PFSK-1 (cell line): ENCODE measurements around the gene HJURP.

Source experiments
- FOXP2 ChIP-seq: optimal IDR thresholded peaks from 2 replicates; pipeline ENCODE3; 2011; ENCODE audit warnings: borderline replicate concordance, control low read depth, inconsistent platforms; ENCODE audit not compliant: insufficient read depth; ENCODE audit errors: extremely low read length, extremely low read depth
- POLR2AphosphoS5 ChIP-seq: IDR thresholded peaks from 2 replicates; pipeline ENCODE4 v1.6.1; 2012; ENCODE audit warnings: low read depth, mild to moderate bottlenecking, control low read depth, low read length, moderate library complexity
- SIN3A ChIP-seq: IDR thresholded peaks from 2 replicates; pipeline ENCODE4 v1.6.1; 2012; ENCODE audit warnings: mild to moderate bottlenecking, low read length, moderate library complexity, borderline replicate concordance; ENCODE audit not compliant: insufficient read depth
- TAF1 ChIP-seq: IDR thresholded peaks from 2 replicates; pipeline ENCODE4 v1.6.1; 2012; ENCODE audit warnings: low read length, control low read depth, borderline replicate concordance; ENCODE audit not compliant: insufficient read depth
- TF ChIP-seq, protein P1 (sequence below), 2 experiments: IDR thresholded peaks; 2 replicates each; pipeline versions ENCODE4 v1.6.1 to v1.8.0; 2011 to 2012; ENCODE audit warnings: low read depth in 2 of 2, low read length in 2 of 2, control low read depth in 1 of 2, inconsistent platforms in 1 of 2, mild to moderate bottlenecking in 1 of 2, moderate library complexity in 1 of 2; ENCODE audit not compliant: insufficient read depth in 1 of 2

HJURP gene

DNA sequence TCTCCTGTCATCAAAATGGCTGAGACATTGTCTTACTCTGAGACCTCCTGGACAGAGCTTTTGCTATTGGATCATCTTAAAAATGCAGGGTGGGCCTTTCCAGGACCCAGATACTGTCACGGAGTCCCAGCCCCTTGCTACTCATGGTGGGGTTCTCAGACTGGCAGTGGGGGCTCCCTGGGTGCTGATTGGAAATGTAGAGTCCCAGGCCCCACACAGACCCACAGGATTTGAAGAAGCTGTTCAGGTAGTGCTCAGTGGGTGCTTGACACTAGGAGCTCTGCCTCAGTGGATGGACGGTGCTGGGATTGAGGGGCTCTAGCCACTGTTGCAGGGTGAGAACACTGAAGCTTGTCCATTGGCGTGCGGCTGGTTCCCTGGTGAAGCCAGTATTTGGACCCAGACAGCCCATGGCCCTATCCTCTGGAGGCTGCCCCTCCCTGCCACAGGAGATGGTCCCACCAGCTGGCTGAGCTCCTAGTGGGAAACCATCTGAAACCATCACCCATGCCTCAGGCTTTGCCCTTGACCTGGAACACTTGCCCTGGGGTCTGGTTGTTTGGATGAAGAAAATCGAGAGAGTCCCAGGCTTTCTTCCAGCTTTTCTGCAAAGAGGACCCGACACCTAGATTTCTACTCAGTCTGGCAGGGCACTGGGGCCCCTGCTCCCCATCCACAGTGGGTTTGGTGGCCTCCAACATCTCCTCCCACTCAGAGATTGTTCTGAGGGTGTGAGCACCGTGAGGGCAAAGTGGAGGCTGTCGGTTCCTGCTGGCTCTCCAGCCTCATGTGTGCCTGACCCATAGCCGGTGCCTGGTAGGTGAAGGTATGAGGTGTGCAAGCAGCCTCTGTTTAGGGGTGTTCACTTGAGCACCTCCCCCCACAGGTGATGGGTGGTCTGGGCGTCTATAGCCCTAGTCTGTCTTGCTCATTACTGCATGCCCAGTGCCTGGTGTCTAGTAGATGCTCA, 46.1 kb downstream of the HJURP start:
- TF ChIP-seq POLR2AphosphoS5 (no peak), FOXP2 (no peak), TAF1 (no peak), SIN3A (no peak)
- TF ChIP-seq, protein P1, sequence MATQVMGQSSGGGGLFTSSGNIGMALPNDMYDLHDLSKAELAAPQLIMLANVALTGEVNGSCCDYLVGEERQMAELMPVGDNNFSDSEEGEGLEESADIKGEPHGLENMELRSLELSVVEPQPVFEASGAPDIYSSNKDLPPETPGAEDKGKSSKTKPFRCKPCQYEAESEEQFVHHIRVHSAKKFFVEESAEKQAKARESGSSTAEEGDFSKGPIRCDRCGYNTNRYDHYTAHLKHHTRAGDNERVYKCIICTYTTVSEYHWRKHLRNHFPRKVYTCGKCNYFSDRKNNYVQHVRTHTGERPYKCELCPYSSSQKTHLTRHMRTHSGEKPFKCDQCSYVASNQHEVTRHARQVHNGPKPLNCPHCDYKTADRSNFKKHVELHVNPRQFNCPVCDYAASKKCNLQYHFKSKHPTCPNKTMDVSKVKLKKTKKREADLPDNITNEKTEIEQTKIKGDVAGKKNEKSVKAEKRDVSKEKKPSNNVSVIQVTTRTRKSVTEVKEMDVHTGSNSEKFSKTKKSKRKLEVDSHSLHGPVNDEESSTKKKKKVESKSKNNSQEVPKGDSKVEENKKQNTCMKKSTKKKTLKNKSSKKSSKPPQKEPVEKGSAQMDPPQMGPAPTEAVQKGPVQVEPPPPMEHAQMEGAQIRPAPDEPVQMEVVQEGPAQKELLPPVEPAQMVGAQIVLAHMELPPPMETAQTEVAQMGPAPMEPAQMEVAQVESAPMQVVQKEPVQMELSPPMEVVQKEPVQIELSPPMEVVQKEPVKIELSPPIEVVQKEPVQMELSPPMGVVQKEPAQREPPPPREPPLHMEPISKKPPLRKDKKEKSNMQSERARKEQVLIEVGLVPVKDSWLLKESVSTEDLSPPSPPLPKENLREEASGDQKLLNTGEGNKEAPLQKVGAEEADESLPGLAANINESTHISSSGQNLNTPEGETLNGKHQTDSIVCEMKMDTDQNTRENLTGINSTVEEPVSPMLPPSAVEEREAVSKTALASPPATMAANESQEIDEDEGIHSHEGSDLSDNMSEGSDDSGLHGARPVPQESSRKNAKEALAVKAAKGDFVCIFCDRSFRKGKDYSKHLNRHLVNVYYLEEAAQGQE (IDR thresholded peaks at IDR 0.05; ENCODE audit: insufficient read depth in 1 of 2, low read depth in 2 of 2, low read length in 2 of 2) = no peak

DNA sequence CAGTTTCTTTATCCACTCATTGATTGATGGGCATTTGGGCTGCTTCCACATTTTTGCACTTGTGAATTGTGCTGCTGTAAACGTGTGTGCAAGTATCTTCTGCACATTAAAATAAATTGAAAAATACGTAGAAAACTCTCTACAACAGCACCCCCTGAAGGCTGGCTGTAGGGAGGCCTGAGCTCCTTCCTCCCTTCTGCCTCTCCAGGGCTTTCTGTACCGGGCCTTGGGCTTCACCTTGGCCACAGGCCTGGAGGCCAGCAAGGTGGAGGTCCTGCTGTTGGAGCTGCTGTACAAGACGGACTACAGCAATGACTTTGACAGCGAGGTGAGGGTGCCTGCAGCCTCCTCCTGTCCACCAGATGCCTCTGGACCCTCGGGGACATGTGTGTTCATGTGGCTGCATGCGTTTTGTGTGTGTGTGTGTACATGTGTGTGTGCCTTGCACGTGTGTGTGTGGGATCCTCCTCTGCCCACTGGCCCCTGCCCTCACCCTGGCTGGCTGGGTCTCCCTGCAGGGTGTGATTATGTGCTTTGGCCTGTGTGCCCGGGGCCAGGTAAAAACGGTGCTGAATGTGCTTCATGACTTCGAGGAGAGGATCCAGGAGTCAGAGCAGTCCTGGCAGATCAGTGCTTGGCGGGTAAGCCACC, 47.0 kb downstream of the HJURP start:
- no peak for TF ChIP-seq POLR2AphosphoS5
- no peak for TF ChIP-seq FOXP2
- TF ChIP-seq SIN3A = no peak
- TF ChIP-seq, protein P1 (IDR thresholded peaks at IDR 0.05; ENCODE audit: insufficient read depth in 1 of 2, low read depth in 2 of 2, low read length in 2 of 2) = no peak
- no peak for TF ChIP-seq TAF1

DNA sequence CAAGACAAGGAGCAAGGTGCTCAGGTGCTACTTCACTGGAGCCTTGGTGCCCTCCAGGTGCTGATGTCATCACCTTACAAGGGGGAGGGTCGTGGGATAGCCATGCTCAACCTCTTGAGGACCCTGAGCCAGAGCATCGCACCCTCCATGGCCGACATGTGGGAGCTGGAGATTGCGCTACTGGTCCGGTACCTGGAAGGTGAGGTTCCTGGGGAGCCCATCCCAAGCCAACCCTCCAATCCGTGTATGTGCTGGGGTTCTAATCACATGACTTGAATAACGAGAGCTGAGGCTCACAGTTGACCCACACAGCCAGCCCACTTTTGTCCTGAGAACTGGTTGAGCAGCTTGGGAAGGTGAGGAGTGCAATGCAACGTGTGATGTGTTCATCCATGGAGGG, 50.3 kb downstream of the HJURP start:
- TF ChIP-seq FOXP2 = no peak
- TF ChIP-seq POLR2AphosphoS5 = no peak
- TF ChIP-seq TAF1 = no peak
- TF ChIP-seq, protein P1 (IDR thresholded peaks at IDR 0.05; ENCODE audit: insufficient read depth in 1 of 2, low read depth in 2 of 2, low read length in 2 of 2) = no peak
- no peak for TF ChIP-seq SIN3A

DNA sequence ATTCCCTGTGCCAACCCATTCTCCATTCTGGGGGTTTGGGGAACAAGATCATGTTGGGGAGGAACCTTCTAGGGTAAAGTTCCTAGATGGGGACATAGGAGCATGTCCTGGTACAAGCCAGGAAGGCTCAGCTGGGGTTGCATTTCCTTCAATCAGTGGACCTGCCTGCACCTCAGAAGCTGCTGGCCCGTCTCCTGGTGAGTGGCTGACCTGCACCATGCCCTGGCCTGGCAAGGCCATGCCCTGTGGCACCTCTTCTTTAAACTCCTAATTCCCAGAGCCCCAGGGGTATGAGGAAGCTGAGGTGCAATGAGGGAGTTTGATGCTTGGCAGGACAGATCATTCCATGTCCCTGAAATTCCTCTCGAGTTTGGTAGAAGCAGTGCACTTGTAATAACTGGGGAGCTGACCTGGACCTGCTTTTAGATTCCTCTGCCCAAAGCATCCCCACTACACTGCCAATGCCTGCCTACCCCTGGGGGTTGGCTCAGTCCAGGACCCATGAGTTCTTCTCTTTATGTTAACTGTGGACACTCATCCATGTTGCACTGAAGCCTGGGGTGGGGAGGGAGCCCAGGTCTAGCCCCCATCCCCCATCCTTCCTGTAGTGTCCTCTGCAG, 50.9 kb downstream of the HJURP start:
- TF ChIP-seq TAF1 (no peak), POLR2AphosphoS5 (no peak), FOXP2 (no peak), SIN3A (no peak)
- TF ChIP-seq, protein P1 (IDR thresholded peaks at IDR 0.05; ENCODE audit: insufficient read depth in 1 of 2, low read depth in 2 of 2, low read length in 2 of 2) = no peak
